Osteocyte (in vitro differentiated cells): Measurements from ENCODE around the gene FOXJ3. TPM values are rescaled to one million over a fixed set of nuclear protein-coding genes. Genes with fewer than 3 reads are reported as not detected.

Experiments
- DNase-seq: peaks from one replicate; pipeline ENCODE4 v3.0.0; 2021; ENCODE audit warnings: mixed read lengths; ENCODE audit not compliant: unreplicated experiment; ENCODE audit errors: extremely low spot score
- H3K27ac Mint-ChIP-seq: one replicate; pipeline ENCODE4 v1.8.0; 2021; ENCODE audit warnings: mild to moderate bottlenecking, mixed read lengths; ENCODE audit not compliant: unreplicated experiment
- H3K27me3 Mint-ChIP-seq: one replicate; pipeline ENCODE4 v1.8.0; 2021; ENCODE audit warnings: mixed read lengths; ENCODE audit not compliant: unreplicated experiment
- H3K36me3 Mint-ChIP-seq: one replicate; pipeline ENCODE4 v1.8.0; 2021; ENCODE audit warnings: mixed read lengths; ENCODE audit not compliant: unreplicated experiment
- H3K4me1 Mint-ChIP-seq: one replicate; pipeline ENCODE4 v1.8.0; 2021; ENCODE audit warnings: mixed read lengths; ENCODE audit not compliant: unreplicated experiment
- H3K4me3 Mint-ChIP-seq: one replicate; pipeline ENCODE4 v1.8.0; 2021; ENCODE audit warnings: mild to moderate bottlenecking, moderate library complexity, mixed read lengths; ENCODE audit not compliant: unreplicated experiment
- H3K9me3 Mint-ChIP-seq: one replicate; pipeline ENCODE4 v1.8.0; 2021; ENCODE audit warnings: mixed read lengths; ENCODE audit not compliant: unreplicated experiment
- CTCF ChIP-seq: fragments of 200-600 bp; sonication (generic); IDR thresholded peaks from 2 replicates; pipeline ENCODE4 v1.5.0; 2021; ENCODE audit warnings: antibody characterized with exemption, mild to moderate bottlenecking, moderate library complexity
- total RNA-seq: library from RNA; stranded (reverse); gene quantifications from 2 replicates; pipeline ENCODE4 v1.2.1, GENCODE V29; 2021

Gene FOXJ3
- total RNA-seq, 1 donor from 2014 or later = 34.6 TPM

GRCh38 chr1:42364542-42364941, 29.5 kb upstream of the FOXJ3 start:
- Mint-ChIP-seq H3K4me1 (no peaks in the 10 kb centered on the region), H3K9me3 (no peaks in the 10 kb centered on the region), H3K36me3 (no peaks in the 10 kb centered on the region), H3K27me3 (peaks cover 32% of the 10 kb centered on the region), H3K27ac (no peak overlapping the region), H3K4me3 (no peak overlapping the region)
- no peak for DNase-seq
- no peak for TF ChIP-seq CTCF

- Mint-ChIP-seq H3K36me3 (no peaks in the 10 kb centered on the region), H3K27ac (no peak overlapping the region), H3K4me1 (no peaks in the 10 kb centered on the region), H3K27me3 (peaks cover 30% of the 10 kb centered on the region), H3K4me3 (no peak overlapping the region), H3K9me3 (no peaks in the 10 kb centered on the region)
- DNase-seq = no peak
- TF ChIP-seq CTCF = no peak
These were observed 29.1 kb upstream of the FOXJ3 start for GRCh38 chr1:42364089-42364488.

GRCh38 chr1:42359466-42359865, 24.4 kb upstream of the FOXJ3 start:
- H3K27me3 Mint-ChIP-seq = peaks cover 36% of the 10 kb centered on the region
- no peak for TF ChIP-seq CTCF
- H3K27ac Mint-ChIP-seq = no peak overlapping the region
- H3K4me3 Mint-ChIP-seq = no peak overlapping the region
- no peaks in the 10 kb centered on the region for H3K36me3 Mint-ChIP-seq
- no peaks in the 10 kb centered on the region for H3K9me3 Mint-ChIP-seq
- DNase-seq = no peak
- H3K4me1 Mint-ChIP-seq = no peaks in the 10 kb centered on the region

- DNase-seq = no peak
- Mint-ChIP-seq H3K36me3 (no peaks in the 10 kb centered on the region), H3K27ac (no peak overlapping the region), H3K9me3 (no peaks in the 10 kb centered on the region), H3K4me3 (no peak overlapping the region), H3K4me1 (no peaks in the 10 kb centered on the region), H3K27me3 (peaks cover 36% of the 10 kb centered on the region)
- no peak for TF ChIP-seq CTCF
These were observed 23.8 kb upstream of the FOXJ3 start for GRCh38 chr1:42358791-42359190.

GRCh38 chr1:42350086-42350485, 15.1 kb upstream of the FOXJ3 start:
- Mint-ChIP-seq H3K36me3 (no peaks in the 10 kb centered on the region), H3K4me3 (no peak overlapping the region), H3K4me1 (no peaks in the 10 kb centered on the region), H3K9me3 (no peaks in the 10 kb centered on the region), H3K27me3 (peaks cover 49% of the 10 kb centered on the region), H3K27ac (no peak overlapping the region)
- no peak for TF ChIP-seq CTCF
- no peak for DNase-seq
